GM23248 (cell line): Measurements from ENCODE around the gene KLC1. TPM values are rescaled to one million over a fixed set of nuclear protein-coding genes. Genes with fewer than 3 reads are reported as not detected.

ENCODE experiments used
- DNase-seq: peaks from one replicate; pipeline ENCODE4 v3.0.0-alpha.2; 2015
- H2AFZ ChIP-seq: fragments of 200-600 bp; sonication (generic); 2 replicates; pipeline ENCODE4 v1.6.1; 2016; ENCODE audit warnings: antibody characterized with exemption
- H3F3A ChIP-seq: fragments of 200-600 bp; sonication (generic); 2 replicates; pipeline ENCODE4 v1.6.1; 2016; ENCODE audit warnings: mild to moderate bottlenecking, antibody characterized with exemption, mixed run types; ENCODE audit not compliant: insufficient read depth
- H3K27ac ChIP-seq: fragments of 200-600 bp; sonication (generic); 2 replicates; pipeline ENCODE4 v1.5.1; 2016; ENCODE audit warnings: mild to moderate bottlenecking
- H3K27me3 ChIP-seq: fragments of 200-600 bp; sonication (generic); replicated peaks from 2 replicates; pipeline ENCODE4 v1.6.1; 2016; ENCODE audit warnings: mild to moderate bottlenecking; ENCODE audit not compliant: insufficient read depth
- H3K36me3 ChIP-seq: fragments of 200-600 bp; sonication (generic); 2 replicates; pipeline ENCODE4 v1.6.1; 2016; ENCODE audit warnings: low read depth, mild to moderate bottlenecking
- H3K4me1 ChIP-seq: fragments of 200-600 bp; sonication (generic); 2 replicates; pipeline ENCODE4 v1.6.1; 2016; ENCODE audit warnings: mild to moderate bottlenecking; ENCODE audit not compliant: insufficient read depth
- H3K4me2 ChIP-seq: fragments of 200-600 bp; sonication (generic); one replicate; pipeline ENCODE4 v1.6.1; 2016; ENCODE audit warnings: mild to moderate bottlenecking; ENCODE audit not compliant: unreplicated experiment
- H3K4me3 ChIP-seq: fragments of 200-600 bp; sonication (generic); 2 replicates; pipeline ENCODE4 v1.5.1; 2016; ENCODE audit warnings: mild to moderate bottlenecking
- H3K79me2 ChIP-seq: fragments of 200-600 bp; sonication (generic); 2 replicates; pipeline ENCODE4 v1.6.1; 2016; ENCODE audit warnings: mild to moderate bottlenecking; ENCODE audit not compliant: insufficient read depth
- H3K9ac ChIP-seq: fragments of 200-600 bp; sonication (generic); 2 replicates; pipeline ENCODE4 v1.6.1; 2016; ENCODE audit warnings: mild to moderate bottlenecking
- H3K9me2 ChIP-seq: fragments of 200-600 bp; sonication (generic); 2 replicates; pipeline ENCODE4 v1.6.1; 2016; ENCODE audit warnings: mixed run types, mild to moderate bottlenecking, moderate library complexity; ENCODE audit not compliant: insufficient read depth
- H3K9me3 ChIP-seq: fragments of 200-600 bp; sonication (generic); one replicate; pipeline ENCODE4 v1.6.1; 2017; ENCODE audit warnings: low read depth
- H4K20me1 ChIP-seq: fragments of 200-600 bp; sonication (generic); 2 replicates; pipeline ENCODE4 v1.6.0; 2016; ENCODE audit not compliant: insufficient read depth
- EZH2 ChIP-seq: fragments of 200-600 bp; sonication (generic); IDR thresholded peaks from 2 replicates; pipeline ENCODE4 v1.6.1; 2018; ENCODE audit warnings: antibody characterized with exemption, mild to moderate bottlenecking; ENCODE audit not compliant: insufficient read depth, poor library complexity, severe bottlenecking
- EZH2phosphoT487 ChIP-seq: fragments of 200-600 bp; sonication (generic); IDR thresholded peaks from 2 replicates; pipeline ENCODE4 v1.6.1; 2018; ENCODE audit warnings: antibody characterized with exemption, moderate library complexity, mild to moderate bottlenecking, low read depth; ENCODE audit not compliant: insufficient read depth
- WGBS, 2 experiments: methylation state at CpG; one replicate each; pipeline ENCODE4 v1.1.6; 2015 to 2017; ENCODE audit warnings: low lambda C conversion rate in 2 of 2, low coverage in 1 of 2; ENCODE audit errors: missing lambda C conversion rate in 2 of 2; 5-methylcytosine and 5-hydroxymethylcytosine counted together
- in situ Hi-C: fragments of 300-500 bp; cut with MboI; formaldehyde crosslinking; loops from 2 replicates; pipeline ENCODE4 v1.15.0; 2020
- polyA plus RNA-seq: library from polyadenylated mRNA; unstranded; fragments of >200 nt; fragmentation: Nextera tagmentation; extraction: Ambion mirVana; gene quantifications from 2 replicates; pipeline ENCODE4 v1.2.1, GENCODE V29; 2016
- total RNA-seq: library from RNA; depleted of rRNA; stranded (reverse); fragments of >200 nt; shearing (Covaris generic); gene quantifications from 2 replicates; pipeline ENCODE4 v1.2.3, GENCODE V29; 2014

The KLC1 gene
- total and polyA plus RNA-seq, 2 experiments from 2014 or later = 184 to 410 TPM

DNA sequence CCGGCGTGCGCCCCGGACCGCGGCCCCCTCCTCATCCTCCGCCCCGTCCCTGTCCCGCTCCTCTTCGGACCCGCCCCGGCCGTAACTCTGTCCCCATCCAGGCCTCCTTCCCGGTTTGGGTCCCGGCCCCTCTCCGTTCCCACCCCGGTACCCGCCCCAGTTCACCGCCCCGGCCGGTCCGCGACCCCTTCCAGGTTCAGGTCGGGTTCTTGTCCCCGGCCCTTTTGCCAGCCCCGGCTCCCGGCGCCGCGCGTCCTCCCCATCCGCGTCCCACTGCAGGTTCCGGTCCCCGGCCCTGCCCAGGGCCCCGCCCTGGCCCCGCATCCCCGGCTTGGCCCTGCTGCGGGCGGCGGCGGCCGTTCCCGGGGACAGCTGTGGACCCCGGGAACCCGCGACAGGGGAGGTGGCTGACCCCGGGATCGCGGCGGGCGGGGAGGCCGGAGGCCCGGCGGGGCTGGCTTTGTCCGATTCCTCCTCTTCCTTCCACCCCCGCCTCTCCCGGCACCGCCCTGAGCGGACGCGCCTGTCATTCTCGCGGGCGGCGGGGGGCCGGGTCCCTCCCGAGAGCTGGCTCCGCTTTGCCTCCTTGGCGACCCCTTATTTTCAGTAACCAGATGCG, 601 bp downstream of the KLC1 start:
- Histone ChIP-seq H4K20me1 (peaks cover 8% of the 10 kb centered on the region; the same call in 1 of the 2 replicates), H3K4me1 (peaks cover 48% of the 10 kb centered on the region), H3K9ac (peak overlapping the region; percentile 89), H3K9me3 (no peaks in the 10 kb centered on the region), H3F3A (peaks cover 31% of the 10 kb centered on the region), H2AFZ (no peak overlapping the region), H3K36me3 (no peaks in the 10 kb centered on the region), H3K4me2 (peak overlapping the region; percentile 98), H3K79me2 (peaks cover 55% of the 10 kb centered on the region), H3K27ac (peak overlapping the region; percentile 98), H3K27me3 (no peaks in the 10 kb centered on the region), H3K4me3 (peak overlapping the region; percentile 100), H3K9me2 (no peaks in the 10 kb centered on the region)
- peak; percentile 70 for DNase-seq
- 1 to 2% methylated on average over 15 to 65 of the region's 71 CpGs for WGBS, 2 experiments
- in situ Hi-C loops = no loop called here
- TF ChIP-seq EZH2 = no peak
- TF ChIP-seq EZH2phosphoT487 = no peak

DNA sequence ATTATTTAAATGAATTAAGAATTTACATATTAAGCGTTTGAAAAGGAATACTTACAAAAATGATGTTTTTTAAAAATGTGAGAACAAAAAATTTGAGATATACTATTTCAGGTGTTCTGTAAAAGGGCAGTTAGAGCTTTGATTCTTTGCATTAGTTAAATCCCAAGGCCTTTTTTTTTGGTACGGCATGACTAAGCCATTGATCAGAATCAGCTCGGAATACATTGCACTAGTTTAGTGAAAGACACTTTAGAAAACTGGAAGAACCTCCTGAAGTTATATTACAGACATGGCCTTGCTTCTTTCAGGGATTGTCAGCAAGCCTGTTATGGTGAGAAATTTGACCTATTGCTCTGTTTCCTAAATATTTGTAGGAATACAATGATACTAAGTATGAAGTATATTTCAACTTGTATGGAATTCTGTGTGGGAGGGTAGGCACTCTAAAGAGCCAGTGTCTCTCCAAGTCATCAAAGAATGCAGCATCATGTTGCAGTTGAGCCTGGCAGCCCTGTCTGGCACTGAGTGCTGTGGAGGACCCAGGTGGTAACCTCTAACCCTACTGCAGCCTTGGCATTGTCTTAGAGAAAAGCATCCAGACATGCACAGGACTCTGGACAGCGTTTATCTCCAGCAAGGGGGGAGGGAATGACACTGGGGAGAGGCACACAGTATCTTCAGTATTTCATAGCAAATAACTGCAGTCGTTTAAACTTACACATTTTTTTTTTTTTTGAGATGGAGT, 1.5 kb downstream of the KLC1 start:
- WGBS, 2 experiments = 3 to 4% methylated on average over 5 of the region's 5 CpGs
- peaks cover 46% of the 10 kb centered on the region for H3K4me1 ChIP-seq
- peaks cover 17% of the 10 kb centered on the region; the same call in 1 of the 2 replicates for H4K20me1 ChIP-seq
- no peaks in the 10 kb centered on the region for H3K36me3 ChIP-seq
- in situ Hi-C loops = no loop called here
- H3K4me3 ChIP-seq = peak overlapping the region; percentile 100
- H3K79me2 ChIP-seq = peaks cover 64% of the 10 kb centered on the region
- TF ChIP-seq EZH2phosphoT487 (no peak), EZH2 (no peak)
- H3K9me3 ChIP-seq = no peaks in the 10 kb centered on the region
- H3K9ac ChIP-seq = peak overlapping the region; percentile 89
- no peak overlapping the region for H2AFZ ChIP-seq
- peak overlapping the region; percentile 98 for H3K4me2 ChIP-seq
- peak overlapping the region; percentile 98 for H3K27ac ChIP-seq
- H3K9me2 ChIP-seq = no peaks in the 10 kb centered on the region
- H3K27me3 ChIP-seq = no peaks in the 10 kb centered on the region
- peaks cover 34% of the 10 kb centered on the region for H3F3A ChIP-seq
- peak; percentile 70 for DNase-seq

DNA sequence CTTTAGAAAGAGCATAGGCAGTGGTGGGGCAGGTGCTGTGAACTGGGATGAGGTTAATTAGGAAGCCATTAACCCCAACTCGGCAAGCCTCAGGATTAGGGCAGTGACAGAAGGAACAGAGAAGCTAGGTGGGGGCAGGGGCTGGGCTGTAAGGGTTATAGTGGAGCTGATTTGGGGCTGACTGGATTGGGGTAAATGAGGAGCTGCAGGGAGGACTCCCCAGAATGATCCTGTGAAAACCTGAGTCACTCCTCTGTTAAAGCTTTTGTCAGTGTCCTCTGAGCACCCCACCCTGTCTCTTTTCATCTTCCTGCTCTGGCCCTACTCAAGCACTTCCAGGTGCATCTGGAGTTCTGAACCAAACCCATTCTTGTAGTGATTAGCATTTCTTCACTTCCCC, 4.4 kb downstream of the KLC1 start:
- Histone ChIP-seq H3K9ac (no peak overlapping the region), H3K9me3 (no peaks in the 10 kb centered on the region), H3K4me3 (no peak overlapping the region), H4K20me1 (peaks cover 30% of the 10 kb centered on the region), H3K4me1 (peaks cover 48% of the 10 kb centered on the region), H3K4me2 (peak overlapping the region; percentile 31), H2AFZ (no peak overlapping the region), H3F3A (peaks cover 58% of the 10 kb centered on the region), H3K9me2 (no peaks in the 10 kb centered on the region), H3K27me3 (no peaks in the 10 kb centered on the region), H3K36me3 (no peaks in the 10 kb centered on the region), H3K79me2 (peaks cover 92% of the 10 kb centered on the region), H3K27ac (0 out of 2 replicates have a peak overlapping the region, but pooled peaks have one; percentile 3)
- DNase-seq = peak; percentile 27
- WGBS, 2 experiments = 30 to 50% methylated on average over 1 of the region's 1 CpG
- in situ Hi-C loops = no loop called here
- no peak for TF ChIP-seq EZH2phosphoT487
- no peak for TF ChIP-seq EZH2

DNA sequence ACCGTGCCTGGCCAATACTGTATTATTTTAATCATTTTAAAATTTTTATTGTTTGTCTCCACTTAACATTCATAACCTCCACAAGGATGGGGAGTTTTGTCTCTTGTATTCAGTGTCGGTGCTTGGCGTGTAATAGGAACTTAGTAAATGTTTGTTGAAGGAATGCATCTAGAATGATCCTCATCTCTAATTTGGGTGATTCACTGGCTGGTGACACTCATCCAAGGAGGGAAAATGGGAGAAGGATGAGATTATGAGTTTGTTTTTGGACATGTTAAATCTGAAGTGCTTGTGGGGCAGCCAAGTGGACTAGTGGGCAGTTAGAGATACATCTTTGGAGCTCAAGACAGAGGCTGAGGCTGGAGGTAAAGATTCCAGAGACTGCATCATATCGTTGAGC, 5.1 kb downstream of the KLC1 start:
- Histone ChIP-seq H3K79me2 (peaks cover 100% of the 10 kb centered on the region), H3K27ac (peak overlapping the region; percentile 51), H3K4me3 (no peak overlapping the region), H3K27me3 (no peaks in the 10 kb centered on the region), H3K36me3 (no peaks in the 10 kb centered on the region), H3K9me3 (no peaks in the 10 kb centered on the region), H4K20me1 (peaks cover 30% of the 10 kb centered on the region), H3K9ac (no peak overlapping the region), H3K4me1 (peaks cover 53% of the 10 kb centered on the region), H2AFZ (no peak overlapping the region), H3F3A (peaks cover 58% of the 10 kb centered on the region), H3K4me2 (peak overlapping the region; percentile 31), H3K9me2 (no peaks in the 10 kb centered on the region)
- TF ChIP-seq EZH2 = no peak
- no peak for TF ChIP-seq EZH2phosphoT487
- in situ Hi-C loops = no loop called here
- WGBS, 2 experiments = 15 to 25% methylated on average over 4 of the region's 4 CpGs
- peak; percentile 66 for DNase-seq
